Kidney epithelial cell (primary cell): ENCODE measurements around the gene SRPK3. TPM values are rescaled to one million over a fixed set of nuclear protein-coding genes. Genes with fewer than 3 reads are reported as not detected.

ENCODE experiments used
- DNase-seq: peaks from one replicate; pipeline ENCODE4 v3.0.0-alpha.2; 2010; ENCODE audit warnings: low read depth
- H3K27me3 ChIP-seq: 2 replicates; pipeline ENCODE4 v1.6.0; 2011; ENCODE audit warnings: low read length; ENCODE audit not compliant: control insufficient read depth, insufficient read depth
- H3K36me3 ChIP-seq: 2 replicates; pipeline ENCODE4 v1.5.1; 2011; ENCODE audit warnings: low read length; ENCODE audit not compliant: control insufficient read depth, insufficient read depth
- H3K4me3 ChIP-seq: 2 replicates; pipeline ENCODE4 v1.5.1; 2011; ENCODE audit warnings: low read depth, mild to moderate bottlenecking, control low read depth, low read length
- CTCF ChIP-seq: IDR thresholded peaks from 2 replicates; pipeline ENCODE4 v1.5.1; 2011; ENCODE audit warnings: mild to moderate bottlenecking, moderate library complexity, low read length, control low read depth, inconsistent platforms; ENCODE audit not compliant: insufficient read depth, poor library complexity, severe bottlenecking
- total RNA-seq: library from RNA; depleted of rRNA; stranded (reverse); fragments of >200 nt; gene quantifications from 2 replicates; pipeline ENCODE4 v1.2.3, GENCODE V29; 2015

The SRPK3 gene
- total RNA-seq, 1 donor from 2014 or later = 0.08 TPM

- no peak for TF ChIP-seq CTCF
- Histone ChIP-seq H3K4me3 (no peak overlapping the region), H3K36me3 (no peaks in the 10 kb centered on the region), H3K27me3 (no peaks in the 10 kb centered on the region)
- no peak for DNase-seq
These were observed 17.4 kb upstream of the SRPK3 start for GRCh38 chrX:153763298-153763932.

- Histone ChIP-seq H3K4me3 (peak within 1 kb of the TSS; percentile 32), H3K27me3 (no peaks in the 10 kb centered on the region), H3K36me3 (no peaks in the 10 kb centered on the region)
- peak; percentile 21 for DNase-seq
- peak; percentile 76 for TF ChIP-seq CTCF
These were observed 16.7 kb upstream of the SRPK3 start, which contains the start of gene PLXNB3 for GRCh38 chrX:153763989-153764755. Gene PLXNB3 (plus strand): TSS chrX:153764249. CDS start chrX:153765536, 1,287 bp downstream.

GRCh38 chrX:153764786-153765137 lies 16.1 kb upstream of the SRPK3 start:
- TF ChIP-seq CTCF = no peak
- no peak overlapping the region for H3K4me3 ChIP-seq
- H3K36me3 ChIP-seq = no peaks in the 10 kb centered on the region

GRCh38 chrX:153765138-153766079 lies 15.4 kb upstream of the SRPK3 start:
- no peak for TF ChIP-seq CTCF
- no peaks in the 10 kb centered on the region for H3K27me3 ChIP-seq
- no peak for DNase-seq
- no peak overlapping the region for H3K4me3 ChIP-seq
- no peaks in the 10 kb centered on the region for H3K36me3 ChIP-seq

More at GRCh38 chrX:153764786-153765137, 16.1 kb upstream of the SRPK3 start:
- H3K27me3 ChIP-seq = no peaks in the 10 kb centered on the region
- no peak for DNase-seq

- TF ChIP-seq CTCF = no peak
- Histone ChIP-seq H3K27me3 (no peaks in the 10 kb centered on the region), H3K36me3 (no peaks in the 10 kb centered on the region), H3K4me3 (peak overlapping the region; percentile 25)
- DNase-seq = peak; percentile 21
These were observed 14.6 kb upstream of the SRPK3 start for GRCh38 chrX:153766098-153766817.
